Glomerular visceral epithelial cell (primary cell): ENCODE data around the gene C19orf47.

Source experiments
- DNase-seq: peaks from one replicate; pipeline ENCODE4 v3.0.0-alpha.2; 2016; ENCODE audit errors: extremely low spot score

C19orf47 gene

GRCh38 chr19:40282209-40282580 is 66.0 kb downstream of the C19orf47 start:
- no peak for DNase-seq

- DNase-seq, result no peak
Measured at GRCh38 chr19:40281381-40282208, 66.6 kb downstream of the C19orf47 start.

GRCh38 chr19:40280608-40281221 is 67.5 kb downstream of the C19orf47 start:
- DNase-seq, result no peak

GRCh38 chr19:40279761-40280607 is 68.2 kb downstream of the C19orf47 start:
- DNase-seq, result no peak

- DNase-seq, result no peak
Measured at GRCh38 chr19:40279120-40279551, 69.1 kb downstream of the C19orf47 start.

- DNase-seq, result no peak
Measured at GRCh38 chr19:40278361-40279035, 69.7 kb downstream of the C19orf47 start.

- DNase-seq, result no peak
Measured at GRCh38 chr19:40277356-40278059, 70.7 kb downstream of the C19orf47 start.

GRCh38 chr19:40274585-40275544 is 73.3 kb downstream of the C19orf47 start:
- DNase-seq, result no peak

GRCh38 chr19:40273469-40274360 is 74.5 kb downstream of the C19orf47 start:
- no peak for DNase-seq

- DNase-seq, result no peak
Measured at GRCh38 chr19:40272261-40272660, 75.9 kb downstream of the C19orf47 start.

GRCh38 chr19:40271706-40272105 is 76.5 kb downstream of the C19orf47 start:
- DNase-seq, result no peak

GRCh38 chr19:40270362-40271089 is 77.7 kb downstream of the C19orf47 start:
- no peak for DNase-seq
